Heart left ventricle (tissue), 13 donors: ENCODE data around the gene MGST1.

Experiments used
- CTCF ChIP-seq, 12 donors: fragments of 200-600 bp; sonication (generic) in 4 of 12; IDR thresholded peaks; one replicate each; pipeline versions ENCODE4 v1.5.0 to v1.8.0; 2018 to 2022; ENCODE audit warnings: antibody characterized with exemption in 12 of 12, mild to moderate bottlenecking in 5 of 12
- POLR2A ChIP-seq, 2 donors: fragments of 450-650 bp; IDR thresholded peaks; one replicate each; pipeline ENCODE4 v1.6.1; 2017; ENCODE audit warnings: antibody characterized with exemption in 2 of 2, mild to moderate bottlenecking in 2 of 2, moderate library complexity in 2 of 2
- donor health status: ischemic (EF 13 %, LVEDD 7.1; RV severe dilation, severe dysfunction).
- donor health status: DM: no; HTN: yes; CAD: no.
- donor health status: DM: no; HTN: no; CAD: no.
- donor health status: ischemic (EF 25% LVEDD 6.9; RV normal size, moderate dysfunction).
- donor health status: ischemic (EF 25% LVEDD 5.7; RV mildly dilated, moderate dysfunction).
- donor health status: ischemic (EF 35%, LVEDD 5.7; RV mildly dilated, moderate dysfunction).
- donor health status: nonischemic (EF 11% LVEDD 7.7; RV severe dilation, severe dysfunction).
- donor health status: DM: yes; HTN: yes; CAD: no.
- donor health status: PGD.
- donor health status: ischemic (EF 29% LVEDD 5.4; RV normal size, mild dysfunction).
- donor health status: nonischemic (EF 23%, LVEDD 6.1; RV moderate dilation, normal function).

DNA sequence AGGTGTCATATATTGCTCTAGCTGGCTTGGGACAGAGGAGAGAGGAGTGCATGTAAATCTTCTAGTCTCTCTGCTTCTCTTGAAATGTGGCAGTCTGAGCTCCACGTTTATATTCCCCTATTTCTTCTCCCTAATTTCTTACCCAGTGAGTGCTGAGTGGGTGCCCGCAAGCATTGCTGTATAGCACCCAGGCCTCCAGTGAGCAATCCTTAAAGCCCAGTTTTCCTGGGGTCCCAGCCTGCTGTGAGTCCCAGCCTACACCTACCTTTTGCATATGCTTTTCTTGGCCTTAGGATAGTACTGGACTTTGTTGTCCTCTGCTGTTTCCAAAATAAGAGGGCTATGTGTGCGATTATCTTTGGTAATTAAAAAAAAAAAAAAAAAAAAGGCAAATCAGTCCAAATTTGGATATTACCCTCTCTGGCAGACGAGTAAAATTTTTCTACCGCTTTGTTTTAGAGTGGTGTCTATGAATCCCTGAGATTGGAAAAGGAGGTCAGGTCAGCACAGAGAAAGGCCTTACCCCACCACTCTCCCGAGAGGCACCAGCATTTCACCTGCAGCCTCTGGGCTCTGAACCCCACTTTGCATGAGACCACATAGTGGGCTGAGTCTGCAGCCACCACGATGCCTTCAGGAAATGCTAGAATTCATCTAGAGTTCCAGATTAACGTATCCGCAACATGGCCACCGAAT lies 1.1 kb downstream of the MGST1 start:
- TF ChIP-seq CTCF (IDR thresholded peaks at IDR 0.05) = no peak
- no peak for TF ChIP-seq POLR2A (IDR thresholded peaks at IDR 0.05)
